Fibroblast of villous mesenchyme (primary cell): ENCODE data around the gene EGFL6. TPM values are rescaled to one million over a fixed set of nuclear protein-coding genes. Genes with fewer than 3 reads are reported as not detected.

Experiments
- DNase-seq: peaks from one replicate; pipeline ENCODE4 v3.0.0-alpha.2; 2010; ENCODE audit warnings: low read depth
- H3K4me3 ChIP-seq: 2 replicates; pipeline ENCODE4 v1.5.1; 2011; ENCODE audit warnings: low read depth, mild to moderate bottlenecking, low read length
- CTCF ChIP-seq: IDR thresholded peaks from 2 replicates; pipeline ENCODE4 v1.5.1; 2012; ENCODE audit warnings: low read depth, mild to moderate bottlenecking, low read length; ENCODE audit not compliant: insufficient read depth
- total RNA-seq: library from RNA; depleted of rRNA; stranded (reverse); fragments of >200 nt; gene quantifications from 2 replicates; pipeline ENCODE4 v1.2.3, GENCODE V29; 2012

Gene EGFL6
- total RNA-seq, 1 donor = 0.86 TPM

- no peak for DNase-seq
- TF ChIP-seq CTCF = no peak
- no peak overlapping the region for H3K4me3 ChIP-seq
Observed at GRCh38 chrX:13536551-13536950, 32.9 kb upstream of the EGFL6 start.

GRCh38 chrX:13538414-13538813, 31.0 kb upstream of the EGFL6 start:
- TF ChIP-seq CTCF = no peak
- no peak overlapping the region for H3K4me3 ChIP-seq
- no peak for DNase-seq

- TF ChIP-seq CTCF = no peak
Observed at GRCh38 chrX:13540602-13541001, 28.8 kb upstream of the EGFL6 start.

GRCh38 chrX:13545726-13546125, 23.7 kb upstream of the EGFL6 start:
- no peak overlapping the region for H3K4me3 ChIP-seq
- TF ChIP-seq CTCF = no peak
- no peak for DNase-seq

More at GRCh38 chrX:13540602-13541001, 28.8 kb upstream of the EGFL6 start:
- no peak overlapping the region for H3K4me3 ChIP-seq
- peak; percentile 84 for DNase-seq

GRCh38 chrX:13547671-13548070, 21.7 kb upstream of the EGFL6 start:
- H3K4me3 ChIP-seq = no peak overlapping the region
- DNase-seq = no peak
- TF ChIP-seq CTCF = no peak

- no peak for DNase-seq
- H3K4me3 ChIP-seq = no peak overlapping the region
- TF ChIP-seq CTCF = no peak
Observed at GRCh38 chrX:13550346-13550745, 19.1 kb upstream of the EGFL6 start.

- H3K4me3 ChIP-seq = no peak overlapping the region
- DNase-seq = no peak
- TF ChIP-seq CTCF = no peak
Observed at GRCh38 chrX:13551610-13552009, 17.8 kb upstream of the EGFL6 start.
